NT2/D1 (cell line): Measurements from ENCODE around the gene WDR47.

Experiments
- DNase-seq: peaks from one replicate; pipeline ENCODE4 v3.0.0-alpha.2; 2011; ENCODE audit warnings: low read depth, low spot score
- H3K27me3 ChIP-seq: 2 replicates; pipeline ENCODE4 v1.6.0; 2011; ENCODE audit warnings: mild to moderate bottlenecking; ENCODE audit not compliant: insufficient read length, insufficient read depth
- H3K36me3 ChIP-seq: 2 replicates; pipeline ENCODE4 v1.6.1; 2011; ENCODE audit warnings: mild to moderate bottlenecking, low read length, mixed read lengths; ENCODE audit not compliant: insufficient read depth, insufficient read length
- H3K4me1 ChIP-seq: 2 replicates; pipeline ENCODE4 v1.5.1; 2011; ENCODE audit not compliant: insufficient read depth, insufficient read length
- H3K4me3 ChIP-seq: 2 replicates; pipeline ENCODE4 v1.5.1; 2011; ENCODE audit warnings: low read depth; ENCODE audit not compliant: insufficient read length
- H3K9ac ChIP-seq: 2 replicates; pipeline ENCODE4 v1.6.0; 2011; ENCODE audit warnings: low read depth; ENCODE audit not compliant: insufficient read length
- H3K9me3 ChIP-seq: 2 replicates; pipeline ENCODE4 v1.5.1; 2011; ENCODE audit warnings: mild to moderate bottlenecking, low read length; ENCODE audit not compliant: insufficient read depth
- SUZ12 ChIP-seq: IDR thresholded peaks from 2 replicates; pipeline ENCODE4 v1.6.1; 2011; ENCODE audit not compliant: insufficient read length, insufficient read depth; ENCODE audit errors: extremely low read depth
- YY1 ChIP-seq: IDR thresholded peaks from 2 replicates; pipeline ENCODE4 v1.6.1; 2011; ENCODE audit not compliant: insufficient read length, insufficient read depth
- ZNF274 ChIP-seq: IDR thresholded peaks from 2 replicates; pipeline ENCODE4 v1.6.1; 2011; ENCODE audit warnings: mild to moderate bottlenecking, low read depth, low read length

Gene WDR47

DNA sequence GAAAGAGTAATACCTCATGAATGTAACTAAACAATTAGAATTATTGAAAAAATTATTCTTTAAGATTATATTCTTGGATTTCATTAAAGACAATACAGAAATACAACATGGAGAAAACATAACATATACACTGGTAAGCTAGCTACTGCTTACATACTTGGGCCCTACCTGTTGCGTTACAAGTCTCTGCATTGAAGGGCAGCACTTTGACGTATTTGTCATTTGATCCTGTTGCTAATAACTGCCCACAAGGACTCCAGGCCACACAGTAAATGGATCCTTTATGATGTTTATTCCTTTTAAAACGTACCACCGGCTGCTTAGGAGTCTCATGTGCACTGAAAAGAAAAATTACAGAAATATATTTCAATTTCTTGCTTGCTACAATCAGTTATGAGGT lies 58.8 kb downstream of the WDR47 start:
- TF ChIP-seq YY1 = no peak
- no peak for TF ChIP-seq SUZ12
- no peak for TF ChIP-seq ZNF274
- Histone ChIP-seq H3K27me3 (no peaks in the 10 kb centered on the region), H3K36me3 (peaks cover 31% of the 10 kb centered on the region), H3K4me1 (no peaks in the 10 kb centered on the region), H3K9ac (no peak overlapping the region), H3K9me3 (no peaks in the 10 kb centered on the region), H3K4me3 (no peak overlapping the region)
- DNase-seq = no peak

DNA sequence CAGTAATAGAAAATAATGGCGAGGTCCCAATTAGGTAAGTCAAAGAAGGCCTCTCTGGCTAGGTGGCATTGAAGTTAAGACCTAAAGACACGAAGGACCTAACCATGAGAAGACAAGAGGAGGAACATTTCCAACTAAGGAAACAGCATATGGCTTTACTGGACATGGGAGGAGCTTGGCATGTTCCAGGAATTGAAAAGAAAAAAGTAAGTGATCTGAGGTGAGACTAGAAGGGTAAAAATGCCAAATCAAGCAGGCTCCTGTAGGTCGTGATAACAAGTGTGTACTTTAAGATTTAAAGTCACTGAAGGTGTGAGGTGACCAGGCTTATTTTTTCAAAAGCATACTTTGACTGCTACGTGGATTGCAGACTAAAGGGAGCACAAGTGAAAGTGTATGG lies 65.2 kb downstream of the WDR47 start:
- Histone ChIP-seq H3K4me1 (no peaks in the 10 kb centered on the region), H3K36me3 (peaks cover 42% of the 10 kb centered on the region), H3K27me3 (no peaks in the 10 kb centered on the region), H3K9me3 (no peaks in the 10 kb centered on the region), H3K4me3 (no peak overlapping the region), H3K9ac (no peak overlapping the region)
- no peak for DNase-seq
- no peak for TF ChIP-seq YY1
- no peak for TF ChIP-seq SUZ12
- no peak for TF ChIP-seq ZNF274

- TF ChIP-seq ZNF274 (no peak), YY1 (no peak), SUZ12 (no peak)
- no peaks in the 10 kb centered on the region for H3K9me3 ChIP-seq
- no peak for DNase-seq
- H3K36me3 ChIP-seq = peaks cover 37% of the 10 kb centered on the region
- H3K4me1 ChIP-seq = no peaks in the 10 kb centered on the region
- no peak overlapping the region for H3K4me3 ChIP-seq
- H3K27me3 ChIP-seq = no peaks in the 10 kb centered on the region
- no peak overlapping the region for H3K9ac ChIP-seq
Measured at GRCh38 chr1:108972951-108973350, 69.0 kb downstream of the WDR47 start.

- no peaks in the 10 kb centered on the region for H3K4me1 ChIP-seq
- no peak for TF ChIP-seq YY1
- no peak for TF ChIP-seq SUZ12
- TF ChIP-seq ZNF274 = no peak
- no peak overlapping the region for H3K4me3 ChIP-seq
- no peak for DNase-seq
- no peaks in the 10 kb centered on the region for H3K9me3 ChIP-seq
- H3K9ac ChIP-seq = no peak overlapping the region
- H3K36me3 ChIP-seq = peaks cover 19% of the 10 kb centered on the region
- H3K27me3 ChIP-seq = no peaks in the 10 kb centered on the region
Measured at GRCh38 chr1:108969346-108969745, 72.6 kb downstream of the WDR47 start.

DNA sequence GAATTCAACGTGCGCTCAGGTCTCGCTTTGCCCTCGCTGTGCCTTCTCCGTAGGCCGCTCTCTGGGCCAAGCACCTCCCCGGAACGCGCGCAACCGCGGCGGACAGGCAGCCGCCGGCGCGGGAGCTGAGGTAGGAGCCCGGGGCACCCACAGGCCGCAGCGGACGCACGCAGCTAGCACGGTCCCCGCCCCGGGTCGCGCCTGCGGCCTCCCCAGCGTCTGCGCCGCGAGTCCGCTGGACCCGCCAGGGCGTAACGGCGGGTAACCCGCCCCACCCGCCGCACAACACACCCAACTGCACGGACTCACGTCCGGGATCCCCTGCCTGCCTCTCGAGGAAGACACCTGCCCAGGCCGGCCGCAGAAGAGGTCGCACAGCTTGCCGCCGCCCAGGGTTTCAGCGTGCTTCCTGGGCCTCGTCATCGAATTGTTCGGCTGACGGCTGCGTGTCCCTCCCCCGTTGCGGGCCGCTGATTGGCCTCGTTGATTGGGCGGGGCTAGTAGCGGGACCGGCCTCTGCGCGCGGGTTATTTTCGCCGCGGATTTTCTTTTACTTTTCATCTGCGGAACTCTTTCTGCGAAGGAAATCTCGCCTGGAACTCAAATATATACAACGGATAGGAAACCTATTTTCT lies 78.7 kb downstream of the WDR47 start, which contains the start of gene CLCC1:
Gene CLCC1, minus strand, starts transcription at position 433 of the 635 bp plus-strand sequence. CDS start 13,047 bp downstream, outside the sequence.
- H3K4me3 ChIP-seq = peak within 1 kb of the TSS; percentile 74
- TF ChIP-seq SUZ12 = no peak
- no peak for TF ChIP-seq ZNF274
- TF ChIP-seq YY1 = no peak
- H3K36me3 ChIP-seq = peaks cover 18% of the 10 kb centered on the region
- peaks cover 6% of the 10 kb centered on the region for H3K27me3 ChIP-seq
- peak; percentile 79 for DNase-seq
- peak within 1 kb of the TSS; percentile 85 for H3K9ac ChIP-seq
- H3K4me1 ChIP-seq = no peaks in the 10 kb centered on the region
- H3K9me3 ChIP-seq = no peaks in the 10 kb centered on the region

DNA sequence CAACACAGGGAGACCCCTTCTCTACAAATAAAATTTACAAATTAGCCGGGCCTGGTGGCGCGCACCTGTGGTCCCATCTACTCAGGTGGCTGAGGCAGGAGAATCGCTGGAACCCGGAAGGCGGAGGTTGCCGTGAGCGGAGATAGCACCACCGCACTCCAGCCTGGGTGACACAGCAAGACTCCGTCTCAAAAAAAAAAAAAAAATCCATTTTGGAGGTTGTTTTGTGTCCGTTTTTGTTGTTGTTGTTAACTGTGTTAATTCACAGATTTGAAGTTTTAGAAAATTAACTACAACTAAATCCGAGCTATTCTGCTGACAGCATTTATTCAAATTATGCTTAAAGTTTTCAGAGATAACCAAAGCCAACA lies 79.2 kb downstream of the WDR47 start:
- H3K9ac ChIP-seq = peak overlapping the region; percentile 85
- DNase-seq = no peak
- H3K36me3 ChIP-seq = peaks cover 18% of the 10 kb centered on the region
- peaks cover 6% of the 10 kb centered on the region for H3K27me3 ChIP-seq
- TF ChIP-seq SUZ12 (no peak), ZNF274 (no peak), YY1 (no peak)
- H3K4me3 ChIP-seq = peak overlapping the region; percentile 74
- H3K9me3 ChIP-seq = no peaks in the 10 kb centered on the region
- no peaks in the 10 kb centered on the region for H3K4me1 ChIP-seq

DNA sequence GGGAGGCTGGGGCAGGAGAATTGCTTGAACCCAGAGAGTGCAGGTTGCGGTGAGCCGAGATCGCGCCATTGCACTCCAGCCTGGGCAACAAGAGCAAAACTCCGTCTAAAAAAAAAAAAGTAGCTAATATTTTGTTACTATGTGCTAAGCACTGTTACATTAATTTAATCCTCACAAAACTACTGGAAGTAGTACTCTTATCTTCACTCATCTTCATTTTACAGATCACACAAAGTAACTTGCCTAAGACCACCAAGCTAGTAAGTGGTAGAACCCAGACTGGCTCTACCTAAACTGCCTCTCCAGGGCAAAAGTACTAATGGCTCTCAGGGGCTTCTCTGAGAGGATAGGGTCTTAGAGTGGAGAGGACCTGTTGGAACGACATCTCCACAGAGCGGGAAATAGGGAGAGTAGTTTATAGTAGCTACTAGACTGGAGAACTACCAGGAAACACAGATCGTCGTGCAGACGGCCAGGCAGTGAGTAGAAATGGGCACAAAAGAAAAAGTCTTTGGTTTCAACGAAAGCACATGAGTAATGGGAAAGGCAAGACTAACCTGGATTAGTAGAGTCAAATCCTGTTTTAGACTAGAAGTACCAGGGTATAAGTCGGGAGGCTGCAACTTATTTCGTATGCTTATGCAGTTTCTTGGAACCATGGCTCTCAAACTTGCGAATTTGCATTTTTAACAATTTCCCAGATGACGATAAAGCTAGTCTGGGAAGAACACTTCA lies 80.0 kb downstream of the WDR47 start:
- Histone ChIP-seq H3K9ac (peak overlapping the region; percentile 8), H3K4me1 (peaks cover 4% of the 10 kb centered on the region), H3K36me3 (peaks cover 18% of the 10 kb centered on the region), H3K27me3 (peaks cover 6% of the 10 kb centered on the region), H3K9me3 (no peaks in the 10 kb centered on the region), H3K4me3 (peak overlapping the region; percentile 74)
- TF ChIP-seq SUZ12 (no peak), ZNF274 (no peak), YY1 (no peak)
- DNase-seq = no peak
